Heart left ventricle (tissue), 13 donors: ENCODE measurements around the gene TNFAIP6.

Source experiments
- POLR2A ChIP-seq, 2 donors: fragments of 450-650 bp; IDR thresholded peaks; one replicate each; pipeline ENCODE4 v1.6.1; 2017; ENCODE audit warnings: antibody characterized with exemption in 2 of 2, mild to moderate bottlenecking in 2 of 2, moderate library complexity in 2 of 2
- TF ChIP-seq, protein P1 (sequence below), 12 donors: fragments of 200-600 bp; sonication (generic) in 4 of 12; IDR thresholded peaks; one replicate each; pipeline versions ENCODE4 v1.5.0 to v1.8.0; 2018 to 2022; ENCODE audit warnings: antibody characterized with exemption in 12 of 12, mild to moderate bottlenecking in 5 of 12
- donor health status: ischemic (EF 13 %, LVEDD 7.1; RV severe dilation, severe dysfunction).
- donor health status: DM: no; HTN: yes; CAD: no.
- donor health status: DM: no; HTN: no; CAD: no.
- donor health status: ischemic (EF 25% LVEDD 6.9; RV normal size, moderate dysfunction).
- donor health status: ischemic (EF 25% LVEDD 5.7; RV mildly dilated, moderate dysfunction).
- donor health status: ischemic (EF 35%, LVEDD 5.7; RV mildly dilated, moderate dysfunction).
- donor health status: nonischemic (EF 11% LVEDD 7.7; RV severe dilation, severe dysfunction).
- donor health status: DM: yes; HTN: yes; CAD: no.
- donor health status: PGD.
- donor health status: ischemic (EF 29% LVEDD 5.4; RV normal size, mild dysfunction).
- donor health status: nonischemic (EF 23%, LVEDD 6.1; RV moderate dilation, normal function).

- TF ChIP-seq, protein P1, sequence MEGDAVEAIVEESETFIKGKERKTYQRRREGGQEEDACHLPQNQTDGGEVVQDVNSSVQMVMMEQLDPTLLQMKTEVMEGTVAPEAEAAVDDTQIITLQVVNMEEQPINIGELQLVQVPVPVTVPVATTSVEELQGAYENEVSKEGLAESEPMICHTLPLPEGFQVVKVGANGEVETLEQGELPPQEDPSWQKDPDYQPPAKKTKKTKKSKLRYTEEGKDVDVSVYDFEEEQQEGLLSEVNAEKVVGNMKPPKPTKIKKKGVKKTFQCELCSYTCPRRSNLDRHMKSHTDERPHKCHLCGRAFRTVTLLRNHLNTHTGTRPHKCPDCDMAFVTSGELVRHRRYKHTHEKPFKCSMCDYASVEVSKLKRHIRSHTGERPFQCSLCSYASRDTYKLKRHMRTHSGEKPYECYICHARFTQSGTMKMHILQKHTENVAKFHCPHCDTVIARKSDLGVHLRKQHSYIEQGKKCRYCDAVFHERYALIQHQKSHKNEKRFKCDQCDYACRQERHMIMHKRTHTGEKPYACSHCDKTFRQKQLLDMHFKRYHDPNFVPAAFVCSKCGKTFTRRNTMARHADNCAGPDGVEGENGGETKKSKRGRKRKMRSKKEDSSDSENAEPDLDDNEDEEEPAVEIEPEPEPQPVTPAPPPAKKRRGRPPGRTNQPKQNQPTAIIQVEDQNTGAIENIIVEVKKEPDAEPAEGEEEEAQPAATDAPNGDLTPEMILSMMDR (IDR thresholded peaks at IDR 0.05) = no peak
- TF ChIP-seq POLR2A (IDR thresholded peaks at IDR 0.05) = no peak
Observed at GRCh38 chr2:151336863-151337371, 20.5 kb upstream of the TNFAIP6 start.
